ENCODE measurements around the gene DHRS3.
"Not testable (repeated sequence)": the region's sequence is repeated elsewhere in the genome, so short reads cannot be mapped to it uniquely, and the experiment has no call there.

DHRS3 gene

DNA sequence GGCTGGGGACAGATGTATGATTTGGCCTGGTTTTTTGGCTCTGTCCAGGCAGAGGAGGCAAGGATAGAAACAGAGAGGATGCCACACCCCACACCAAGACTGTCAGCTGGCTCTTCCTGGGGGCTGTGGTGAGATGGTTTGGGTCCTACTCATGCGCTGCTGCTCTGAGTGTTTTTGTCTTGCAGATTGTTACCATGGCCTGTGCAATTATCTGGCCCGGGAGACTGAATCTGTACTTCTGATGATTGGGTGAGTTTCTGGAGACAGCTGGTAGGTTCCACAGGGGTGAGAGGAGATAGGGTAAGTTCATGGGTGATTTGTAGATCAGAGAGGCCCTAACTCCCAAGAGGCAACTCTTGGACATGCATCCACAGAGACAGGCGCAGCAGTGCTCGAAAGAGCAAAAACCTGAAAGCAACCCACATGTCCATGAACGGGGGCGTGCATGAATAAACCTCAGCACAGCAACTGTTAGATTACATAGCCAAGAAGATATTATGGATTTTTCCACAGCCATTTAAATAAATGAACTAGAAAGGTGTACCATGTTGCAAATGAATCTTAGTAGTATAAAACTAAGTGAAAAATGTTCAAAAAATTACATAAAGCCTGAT, 43.7 kb upstream of the DHRS3 start:
- no peaks in the 10 kb centered on the region for H3K27me3 ChIP-seq (ENCODE audit: control insufficient read depth in 3 of 3, insufficient read depth in 3 of 3, low read depth in 1 of 3, low read length in 3 of 3)
- H3K4me1 ChIP-seq (ENCODE audit: control insufficient read depth in 2 of 2, insufficient read depth in 1 of 2, low read depth in 1 of 2, low read length in 2 of 2), result no peaks in the 10 kb centered on the region
- no peak overlapping the region for H3K27ac ChIP-seq (replicated peaks; ENCODE audit: low read length)
- H2AFZ ChIP-seq (ENCODE audit: low read length), result no peak overlapping the region
- H3K4me2 ChIP-seq (ENCODE audit: insufficient read depth, low read length, poor library complexity, severe bottlenecking), result no peak overlapping the region
- no peaks in the 10 kb centered on the region for H3K36me3 ChIP-seq (replicated peaks in 1 of 2; ENCODE audit: control insufficient read depth in 2 of 2, insufficient read depth in 2 of 2, low read length in 2 of 2)
- WGBS, 2 donors (ENCODE audit: extremely low coverage in 2 of 2, insufficient read length in 2 of 2, insufficient replicate concordance in 1 of 2), result no CpG with 5 or more reads among the region's 6 CpGs
- H2BK12ac ChIP-seq (ENCODE audit: low read length), result no peak overlapping the region
- no peak overlapping the region for H2BK120ac ChIP-seq (ENCODE audit: low read depth, low read length)
- H3K14ac ChIP-seq (ENCODE audit: low read length), result no peak overlapping the region
- H2BK15ac ChIP-seq (ENCODE audit: low read length), result no peak overlapping the region
- no peak overlapping the region for H4K8ac ChIP-seq (ENCODE audit: low read depth, low read length)
- no peaks in the 10 kb centered on the region for H3K79me1 ChIP-seq (ENCODE audit: low read depth, low read length)
- no peak overlapping the region for H3K18ac ChIP-seq (ENCODE audit: low read length)
- H3K9ac ChIP-seq (ENCODE audit: low read depth, low read length, poor library complexity), result no peak overlapping the region
- no peak overlapping the region for H3K23ac ChIP-seq (ENCODE audit: low read depth, low read length, poor library complexity)
- no peak overlapping the region for H4K91ac ChIP-seq (ENCODE audit: low read depth, low read length, poor library complexity)
- no peaks in the 10 kb centered on the region for H3K9me3 ChIP-seq (replicated peaks in 1 of 2; ENCODE audit: control insufficient read depth in 2 of 2, insufficient read depth in 1 of 2, low read depth in 1 of 2, low read length in 2 of 2)
- no peak for DNase-seq (ENCODE audit: low spot score)
- H3K4me3 ChIP-seq (ENCODE audit: low read length in 2 of 2), result no peak overlapping the region
- H2AK5ac ChIP-seq (ENCODE audit: low read depth, low read length), result no peak overlapping the region
- no peak overlapping the region for H2BK5ac ChIP-seq (ENCODE audit: low read length)
- no peak overlapping the region for H3K4ac ChIP-seq (ENCODE audit: low read length)

DNA sequence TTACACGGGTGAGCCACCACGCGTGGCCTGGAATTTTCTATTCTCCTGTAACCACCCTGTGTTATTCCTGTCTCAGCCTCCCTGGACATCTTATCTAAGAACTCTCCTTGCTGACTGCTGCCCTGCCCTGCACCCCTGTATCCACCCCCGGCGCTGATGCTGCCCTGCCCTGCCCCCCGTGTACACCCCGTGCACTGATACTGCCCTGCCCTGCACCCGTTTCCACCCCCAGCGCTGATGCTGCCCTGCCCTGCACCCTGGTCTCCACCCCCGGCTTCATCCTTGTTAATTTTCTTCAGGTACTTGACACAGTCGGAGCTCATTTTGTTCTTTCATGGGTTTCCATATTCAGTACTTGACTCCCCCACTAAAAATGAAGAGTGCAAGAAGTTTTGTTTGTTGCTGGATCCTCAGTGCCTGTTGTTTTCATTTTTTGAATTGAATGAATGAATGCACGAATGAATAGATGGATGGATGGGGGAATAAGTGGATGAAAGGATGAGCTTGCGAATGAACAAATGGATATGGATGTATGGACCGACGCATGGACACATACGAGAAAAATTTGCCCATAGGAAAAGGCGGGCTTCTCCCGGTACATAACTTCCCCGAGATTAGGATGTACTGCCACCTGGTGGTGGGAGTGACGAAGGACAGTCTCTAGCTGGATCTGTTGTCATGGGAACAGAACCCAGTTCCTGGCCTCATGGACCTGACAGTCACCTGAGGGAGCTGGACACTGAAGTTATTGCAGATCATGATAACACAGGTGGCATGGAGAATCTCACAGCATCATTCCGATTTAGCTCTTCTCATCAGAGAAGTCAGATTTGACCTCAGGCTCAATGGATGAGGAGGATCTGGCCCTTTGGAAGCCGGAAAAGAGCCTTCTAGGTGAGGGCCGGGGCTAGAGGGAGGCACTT, 40.8 kb upstream of the DHRS3 start:
- Histone ChIP-seq H2BK12ac (ENCODE audit: low read length) (no peak overlapping the region), H4K8ac (ENCODE audit: low read depth, low read length) (no peak overlapping the region), H3K4ac (ENCODE audit: low read length) (no peak overlapping the region), H3K18ac (ENCODE audit: low read length) (no peak overlapping the region), H2AK5ac (ENCODE audit: low read depth, low read length) (no peak overlapping the region), H3K79me1 (ENCODE audit: low read depth, low read length) (no peaks in the 10 kb centered on the region), H3K4me2 (ENCODE audit: insufficient read depth, low read length, poor library complexity, severe bottlenecking) (no peak overlapping the region), H3K36me3 (replicated peaks in 1 of 2; ENCODE audit: control insufficient read depth in 2 of 2, insufficient read depth in 2 of 2, low read length in 2 of 2) (no peaks in the 10 kb centered on the region), H3K9ac (ENCODE audit: low read depth, low read length, poor library complexity) (no peak overlapping the region), H3K4me1 (ENCODE audit: control insufficient read depth in 2 of 2, insufficient read depth in 1 of 2, low read depth in 1 of 2, low read length in 2 of 2) (no peaks in the 10 kb centered on the region), H3K4me3 (ENCODE audit: low read length in 2 of 2) (peak overlapping the region in 1 of 2 donors; percentile 26), H2BK5ac (ENCODE audit: low read length) (no peak overlapping the region), H3K27me3 (ENCODE audit: control insufficient read depth in 3 of 3, insufficient read depth in 3 of 3, low read depth in 1 of 3, low read length in 3 of 3) (no peaks in the 10 kb centered on the region), H3K9me3 (replicated peaks in 1 of 2; ENCODE audit: control insufficient read depth in 2 of 2, insufficient read depth in 1 of 2, low read depth in 1 of 2, low read length in 2 of 2) (no peaks in the 10 kb centered on the region), H3K14ac (ENCODE audit: low read length) (no peak overlapping the region), H3K23ac (ENCODE audit: low read depth, low read length, poor library complexity) (no peak overlapping the region), H2AFZ (ENCODE audit: low read length) (peak overlapping the region; percentile 27), H3K27ac (replicated peaks; ENCODE audit: low read length) (no peak overlapping the region), H2BK120ac (ENCODE audit: low read depth, low read length) (no peak overlapping the region), H4K91ac (ENCODE audit: low read depth, low read length, poor library complexity) (no peak overlapping the region), H2BK15ac (ENCODE audit: low read length) (no peak overlapping the region)
- no CpG with 5 or more reads among the region's 23 CpGs for WGBS, 2 donors (ENCODE audit: extremely low coverage in 2 of 2, insufficient read length in 2 of 2, insufficient replicate concordance in 1 of 2)
- DNase-seq (ENCODE audit: low spot score), result peak; percentile 82

DNA sequence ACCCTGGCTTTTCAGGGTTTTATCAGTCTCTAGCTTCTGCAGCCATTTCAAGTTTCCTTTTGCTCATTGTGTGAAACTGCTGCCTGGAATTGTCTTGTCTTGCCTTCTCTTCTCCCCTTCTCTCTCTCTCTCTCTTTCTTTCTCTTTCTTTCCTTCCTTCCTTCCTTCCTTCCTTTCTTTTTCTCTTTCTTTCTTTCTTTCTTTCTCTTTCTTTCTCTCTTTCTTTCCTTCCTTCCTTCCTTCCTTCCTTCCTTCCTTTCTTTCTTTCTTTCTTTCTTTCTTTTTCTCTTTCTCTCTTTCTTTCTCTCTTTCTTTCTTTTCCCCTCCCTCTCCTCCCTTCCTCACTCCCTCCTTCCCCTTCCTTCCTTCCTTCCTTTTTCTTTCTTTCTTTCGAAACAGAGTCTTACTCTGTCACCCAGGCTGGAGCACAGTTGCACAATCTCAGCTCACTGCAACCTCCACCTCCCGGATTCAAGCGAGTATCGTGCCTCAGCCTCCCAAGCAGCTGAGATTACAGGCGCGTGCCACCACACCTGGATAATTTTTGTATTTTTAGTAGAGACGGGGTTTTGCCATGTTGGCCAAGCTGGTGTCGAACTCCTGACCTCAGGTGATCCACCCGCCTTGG, 40.0 kb upstream of the DHRS3 start:
- not testable (repeated sequence) for H3K23ac ChIP-seq (ENCODE audit: low read depth, low read length, poor library complexity); H3K79me1 ChIP-seq (ENCODE audit: low read depth, low read length); H3K36me3 ChIP-seq (replicated peaks in 1 of 2; ENCODE audit: control insufficient read depth in 2 of 2, insufficient read depth in 2 of 2, low read length in 2 of 2); H2AK5ac ChIP-seq (ENCODE audit: low read depth, low read length); H3K4me2 ChIP-seq (ENCODE audit: insufficient read depth, low read length, poor library complexity, severe bottlenecking); H3K4ac ChIP-seq (ENCODE audit: low read length); H4K91ac ChIP-seq (ENCODE audit: low read depth, low read length, poor library complexity); H3K4me3 ChIP-seq (ENCODE audit: low read length in 2 of 2); H3K4me1 ChIP-seq (ENCODE audit: control insufficient read depth in 2 of 2, insufficient read depth in 1 of 2, low read depth in 1 of 2, low read length in 2 of 2); H2AFZ ChIP-seq (ENCODE audit: low read length); H4K8ac ChIP-seq (ENCODE audit: low read depth, low read length); H3K9me3 ChIP-seq (replicated peaks in 1 of 2; ENCODE audit: control insufficient read depth in 2 of 2, insufficient read depth in 1 of 2, low read depth in 1 of 2, low read length in 2 of 2); H2BK12ac ChIP-seq (ENCODE audit: low read length); H2BK5ac ChIP-seq (ENCODE audit: low read length); H2BK15ac ChIP-seq (ENCODE audit: low read length); H3K18ac ChIP-seq (ENCODE audit: low read length); H2BK120ac ChIP-seq (ENCODE audit: low read depth, low read length); H3K27ac ChIP-seq (replicated peaks; ENCODE audit: low read length); H3K14ac ChIP-seq (ENCODE audit: low read length); H3K27me3 ChIP-seq (ENCODE audit: control insufficient read depth in 3 of 3, insufficient read depth in 3 of 3, low read depth in 1 of 3, low read length in 3 of 3); H3K9ac ChIP-seq (ENCODE audit: low read depth, low read length, poor library complexity); DNase-seq (ENCODE audit: low spot score)
- WGBS, 2 donors (ENCODE audit: extremely low coverage in 2 of 2, insufficient read length in 2 of 2, insufficient replicate concordance in 1 of 2), result 100% methylated on average over 1 of the region's 9 CpGs; no CpG with 5 or more reads in 1 of the 2 donors

Data from neuronal stem cell (in vitro differentiated cells).